Nephron (organoid): Measurements from ENCODE around the gene FHOD3.

Experiments
- H3K27ac Mint-ChIP-seq, 3 experiments: 2 replicates each; pipeline ENCODE4 v1.8.0; 2020; ENCODE audit warnings: mixed read lengths in 3 of 3, mild to moderate bottlenecking in 2 of 3, moderate library complexity in 1 of 3
- H3K27me3 Mint-ChIP-seq: 2 replicates; pipeline ENCODE4 v1.8.0; 2021; ENCODE audit warnings: low read depth, mild to moderate bottlenecking, moderate library complexity, mixed read lengths
- H3K36me3 Mint-ChIP-seq: 2 replicates; pipeline ENCODE4 v1.8.0; 2020; ENCODE audit warnings: low read depth, mixed read lengths
- H3K4me1 Mint-ChIP-seq: 2 replicates; pipeline ENCODE4 v1.8.0; 2020; ENCODE audit warnings: mixed read lengths
- H3K4me3 Mint-ChIP-seq, 3 experiments: 2 replicates each; pipeline ENCODE4 v1.8.0; 2020; ENCODE audit warnings: mild to moderate bottlenecking in 3 of 3, mixed read lengths in 3 of 3, moderate library complexity in 2 of 3
- H3K9me3 Mint-ChIP-seq: 2 replicates; pipeline ENCODE4 v1.8.0; 2020; ENCODE audit warnings: mixed read lengths
- TF ChIP-seq, protein P1 (sequence below), 3 experiments: fragments of 200-600 bp; sonication (generic); IDR thresholded peaks; one replicate each; pipeline ENCODE4 v1.5.0; 2021; ENCODE audit warnings: antibody characterized with exemption in 3 of 3; ENCODE audit not compliant: unreplicated experiment in 3 of 3

The FHOD3 gene

DNA sequence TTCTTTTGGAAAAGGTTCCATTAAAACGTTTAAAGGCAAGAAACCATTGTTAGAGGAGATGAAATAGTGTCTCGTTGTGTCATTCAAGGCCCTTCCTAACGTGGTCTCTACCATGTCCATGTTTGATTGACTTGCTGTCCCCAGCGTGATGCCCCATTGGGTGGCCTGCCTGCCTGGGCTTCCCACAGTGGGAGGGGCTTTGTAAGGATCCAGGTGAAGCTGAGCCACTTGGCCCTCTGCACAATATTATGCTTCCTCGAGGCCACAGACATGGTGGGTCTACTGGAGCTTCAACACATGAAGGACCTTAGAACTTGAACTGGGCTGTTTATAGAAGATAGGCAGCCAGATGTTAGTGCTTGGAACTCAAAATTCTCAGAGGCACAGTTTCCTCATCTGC, 235.3 kb downstream of the FHOD3 start:
- no peak overlapping the region for H3K27ac Mint-ChIP-seq
- no peaks in the 10 kb centered on the region for H3K9me3 Mint-ChIP-seq
- H3K36me3 Mint-ChIP-seq: no peaks in the 10 kb centered on the region
- no peak overlapping the region for H3K4me3 Mint-ChIP-seq
- TF ChIP-seq, protein P1, sequence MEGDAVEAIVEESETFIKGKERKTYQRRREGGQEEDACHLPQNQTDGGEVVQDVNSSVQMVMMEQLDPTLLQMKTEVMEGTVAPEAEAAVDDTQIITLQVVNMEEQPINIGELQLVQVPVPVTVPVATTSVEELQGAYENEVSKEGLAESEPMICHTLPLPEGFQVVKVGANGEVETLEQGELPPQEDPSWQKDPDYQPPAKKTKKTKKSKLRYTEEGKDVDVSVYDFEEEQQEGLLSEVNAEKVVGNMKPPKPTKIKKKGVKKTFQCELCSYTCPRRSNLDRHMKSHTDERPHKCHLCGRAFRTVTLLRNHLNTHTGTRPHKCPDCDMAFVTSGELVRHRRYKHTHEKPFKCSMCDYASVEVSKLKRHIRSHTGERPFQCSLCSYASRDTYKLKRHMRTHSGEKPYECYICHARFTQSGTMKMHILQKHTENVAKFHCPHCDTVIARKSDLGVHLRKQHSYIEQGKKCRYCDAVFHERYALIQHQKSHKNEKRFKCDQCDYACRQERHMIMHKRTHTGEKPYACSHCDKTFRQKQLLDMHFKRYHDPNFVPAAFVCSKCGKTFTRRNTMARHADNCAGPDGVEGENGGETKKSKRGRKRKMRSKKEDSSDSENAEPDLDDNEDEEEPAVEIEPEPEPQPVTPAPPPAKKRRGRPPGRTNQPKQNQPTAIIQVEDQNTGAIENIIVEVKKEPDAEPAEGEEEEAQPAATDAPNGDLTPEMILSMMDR (IDR thresholded peaks at IDR 0.05; ENCODE audit: unreplicated experiment in 3 of 3): no peak
- no peaks in the 10 kb centered on the region for H3K27me3 Mint-ChIP-seq
- no peaks in the 10 kb centered on the region for H3K4me1 Mint-ChIP-seq

DNA sequence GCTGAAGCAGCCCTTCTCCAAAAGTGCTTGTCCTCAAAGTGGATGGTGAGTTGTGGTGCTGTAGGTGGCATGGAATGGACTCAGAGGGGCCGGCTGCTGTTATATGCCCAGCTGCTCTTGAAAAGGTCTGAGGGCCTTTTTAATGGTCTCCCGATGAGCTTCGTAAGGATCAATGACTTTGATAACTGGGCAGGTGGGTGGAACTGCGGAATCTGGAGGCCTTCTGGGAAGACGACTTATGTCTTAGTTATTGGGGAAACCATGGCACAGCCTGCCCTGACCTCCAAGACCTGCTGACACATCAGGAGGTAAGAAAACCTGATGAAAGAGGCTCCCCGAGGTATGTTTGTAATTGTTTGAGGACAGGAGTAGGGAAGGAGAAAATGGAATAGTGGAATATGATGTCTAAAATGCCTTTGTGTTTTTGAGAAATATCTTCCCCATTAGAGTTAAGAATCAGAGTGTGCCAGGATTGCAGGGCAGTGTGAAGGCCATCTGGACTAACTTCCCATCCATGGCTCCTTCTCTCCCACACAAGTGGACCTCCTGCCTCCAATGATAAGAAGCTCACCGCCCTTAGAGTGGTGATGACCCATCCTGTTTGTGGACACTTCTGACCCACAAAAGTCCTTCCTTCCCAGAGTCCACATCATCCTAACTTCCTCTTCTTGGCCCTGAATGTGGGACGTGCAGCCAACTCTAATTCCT, 236.1 kb downstream of the FHOD3 start:
- H3K4me3 Mint-ChIP-seq: no peak overlapping the region
- no peaks in the 10 kb centered on the region for H3K36me3 Mint-ChIP-seq
- H3K27ac Mint-ChIP-seq: no peak overlapping the region
- H3K4me1 Mint-ChIP-seq: no peaks in the 10 kb centered on the region
- H3K9me3 Mint-ChIP-seq: no peaks in the 10 kb centered on the region
- H3K27me3 Mint-ChIP-seq: no peaks in the 10 kb centered on the region
- TF ChIP-seq, protein P1 (IDR thresholded peaks at IDR 0.05; ENCODE audit: unreplicated experiment in 3 of 3): no peak

DNA sequence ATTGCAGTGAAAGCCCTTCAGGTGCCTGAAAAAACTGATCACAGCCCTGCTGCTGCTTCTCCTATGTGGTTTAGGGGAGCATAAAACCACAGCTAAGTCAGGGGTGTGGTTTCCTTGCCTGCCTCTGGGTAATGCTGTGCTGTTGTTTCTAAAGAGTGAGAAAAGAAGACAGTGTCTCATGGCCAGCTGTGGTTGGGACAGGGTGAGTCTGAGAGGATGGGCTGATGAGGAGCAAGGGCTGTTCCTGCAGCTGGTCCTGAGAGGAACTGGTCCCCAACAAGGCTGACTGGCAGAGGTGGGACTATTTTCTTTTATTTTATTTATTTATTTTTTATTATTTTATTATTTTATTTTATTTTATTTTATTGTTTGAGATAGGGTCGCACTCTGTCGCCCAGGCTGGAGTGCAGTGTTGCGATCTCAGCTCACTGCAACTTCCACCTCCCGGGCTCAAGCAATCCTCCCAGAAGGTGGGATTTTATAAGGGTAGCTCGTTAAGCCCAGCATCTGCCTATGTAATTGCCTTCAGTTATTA, 236.7 kb downstream of the FHOD3 start:
- Mint-ChIP-seq H3K9me3 (no peaks in the 10 kb centered on the region), H3K27me3 (no peaks in the 10 kb centered on the region), H3K36me3 (no peaks in the 10 kb centered on the region), H3K4me1 (no peaks in the 10 kb centered on the region), H3K27ac (no peak overlapping the region), H3K4me3 (no peak overlapping the region)
- TF ChIP-seq, protein P1 (IDR thresholded peaks at IDR 0.05; ENCODE audit: unreplicated experiment in 3 of 3): no peak

DNA sequence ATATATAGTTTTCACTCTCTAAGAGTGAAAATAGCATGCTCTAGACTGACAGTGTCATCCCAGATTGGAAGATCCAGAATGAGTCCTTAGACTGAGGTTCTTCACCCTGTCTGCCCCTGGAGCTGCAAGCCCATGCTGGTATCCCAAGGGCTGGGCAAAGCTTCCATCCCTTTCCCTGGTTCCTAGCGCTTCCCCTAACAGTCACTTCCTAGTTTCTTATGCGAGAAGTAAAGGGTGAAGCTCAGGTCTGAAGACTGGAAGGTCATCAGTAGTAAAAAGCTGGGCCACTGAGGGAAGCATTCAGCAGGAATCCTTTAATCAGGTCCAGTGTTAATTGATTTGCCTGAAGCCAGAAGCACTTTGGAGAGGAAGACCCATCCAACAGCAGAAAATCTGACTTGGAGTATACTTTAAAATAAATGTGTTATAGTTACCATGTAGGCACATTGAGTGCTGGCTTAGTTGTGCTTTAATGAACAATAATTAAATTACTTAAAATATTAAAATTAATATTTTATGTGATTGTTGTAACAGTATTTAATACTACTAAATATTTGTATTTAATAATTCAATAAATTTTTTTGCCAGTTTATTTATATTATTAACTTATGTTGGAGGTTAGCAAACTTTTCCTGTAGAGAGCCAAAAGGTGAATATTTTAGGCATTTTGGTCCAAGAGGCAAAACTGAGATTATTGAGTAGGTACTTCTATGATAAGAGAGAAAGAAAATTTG, 237.9 kb downstream of the FHOD3 start:
- no peaks in the 10 kb centered on the region for H3K4me1 Mint-ChIP-seq
- H3K27me3 Mint-ChIP-seq: no peaks in the 10 kb centered on the region
- no peaks in the 10 kb centered on the region for H3K36me3 Mint-ChIP-seq
- H3K27ac Mint-ChIP-seq: no peak overlapping the region
- TF ChIP-seq, protein P1 (IDR thresholded peaks at IDR 0.05; ENCODE audit: unreplicated experiment in 3 of 3): no peak
- H3K9me3 Mint-ChIP-seq: no peaks in the 10 kb centered on the region
- no peak overlapping the region for H3K4me3 Mint-ChIP-seq

DNA sequence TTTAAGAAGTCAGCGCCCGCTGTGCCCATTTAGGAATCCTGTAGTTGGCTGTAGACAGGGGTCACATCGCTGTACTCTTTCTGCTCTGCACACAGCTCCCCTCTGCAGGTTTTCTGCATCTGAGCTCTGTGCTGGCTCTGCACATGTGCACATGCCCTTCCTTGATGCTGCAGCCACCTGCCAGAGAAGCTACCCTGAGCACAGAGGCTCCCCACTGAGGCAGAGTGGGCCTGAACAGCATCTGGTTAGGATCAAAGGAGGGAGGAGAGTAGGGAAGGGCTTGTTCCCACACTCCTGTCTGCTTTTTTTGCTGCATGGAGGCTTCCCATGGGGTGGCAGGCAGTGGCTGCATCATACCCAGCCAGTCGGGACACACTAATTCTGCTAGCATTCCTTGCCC, 238.9 kb downstream of the FHOD3 start:
- Mint-ChIP-seq H3K4me3 (no peak overlapping the region), H3K9me3 (no peaks in the 10 kb centered on the region), H3K36me3 (no peaks in the 10 kb centered on the region), H3K27me3 (no peaks in the 10 kb centered on the region), H3K4me1 (no peaks in the 10 kb centered on the region), H3K27ac (no peak overlapping the region)
- TF ChIP-seq, protein P1 (IDR thresholded peaks at IDR 0.05; ENCODE audit: unreplicated experiment in 3 of 3): no peak
